GM18508 (cell line): ENCODE results near the gene GPRIN1.
A peak's percentile ranks its signal among the peaks of the same experiment; 100 is the strongest.

ENCODE experiments used
- ATAC-seq: cut with Tn5 transposase; IDR thresholded peaks from one replicate; pipeline ENCODE4 v1.9.1; 2021; ENCODE audit warnings: moderate number of reproducible peaks; ENCODE audit not compliant: insufficient read depth, unreplicated experiment

GPRIN1 gene

GRCh38 chr5:176609724-176610434, at the start of gene GPRIN1:
TSS of gene GPRIN1 (minus strand) at chr5:176610156. CDS start at chr5:176599834, 10,322 bp downstream.
- ATAC-seq = no peak

DNA sequence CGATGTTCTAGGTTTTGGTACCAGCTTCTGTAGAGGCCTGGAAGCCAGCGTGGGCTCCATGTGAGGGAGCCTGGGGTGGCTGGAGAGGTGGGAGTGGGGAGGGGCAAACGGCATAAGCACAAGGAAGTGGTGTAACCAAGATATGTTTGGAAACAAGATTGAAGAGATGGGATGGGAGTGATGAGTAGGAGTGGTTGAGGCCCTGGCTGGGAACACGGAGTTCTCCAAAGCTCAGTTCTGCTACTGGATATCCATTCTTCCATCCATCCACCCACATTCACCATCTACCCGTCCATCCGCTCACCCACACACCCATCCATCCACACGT, 49.5 kb upstream of the GPRIN1 start:
- ATAC-seq = no peak

GRCh38 chr5:176658817-176659511, 49.0 kb upstream of the GPRIN1 start:
- no peak for ATAC-seq

- no peak for ATAC-seq
Measured at GRCh38 chr5:176658007-176658599, 48.1 kb upstream of the GPRIN1 start.

DNA sequence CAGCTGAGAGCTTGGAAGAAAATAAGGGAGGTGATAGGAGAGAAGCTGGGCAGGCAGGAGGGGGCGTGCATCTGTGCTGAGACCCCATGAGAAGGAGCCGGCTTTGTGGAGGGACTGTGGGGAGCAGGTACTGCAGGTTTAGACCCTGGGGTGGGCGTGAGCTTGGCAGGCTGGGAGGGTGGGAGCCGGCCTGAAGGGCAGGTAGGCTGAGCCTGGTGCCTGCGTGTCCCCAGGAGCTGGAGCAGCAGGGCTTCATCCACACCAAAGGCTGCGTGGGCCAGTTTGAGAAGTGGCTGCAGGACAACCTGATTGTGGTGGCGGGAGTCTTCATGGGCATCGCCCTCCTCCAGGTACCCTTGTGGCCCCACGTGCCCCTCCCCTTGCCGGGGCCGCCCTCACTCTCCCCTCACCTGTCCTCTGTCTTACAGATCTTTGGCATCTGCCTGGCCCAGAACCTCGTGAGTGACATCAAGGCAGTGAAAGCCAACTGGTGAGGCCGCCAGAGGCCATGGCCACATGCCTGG, 46.6 kb upstream of the GPRIN1 start:
- no peak for ATAC-seq

GRCh38 chr5:176654856-176655255, 44.9 kb upstream of the GPRIN1 start:
- ATAC-seq = no peak

GRCh38 chr5:176653401-176654385, 43.7 kb upstream of the GPRIN1 start:
- no peak for ATAC-seq

- no peak for ATAC-seq
Measured at GRCh38 chr5:176652136-176652535, 42.2 kb upstream of the GPRIN1 start.

- no peak for ATAC-seq
Measured at GRCh38 chr5:176651472-176651980, 41.6 kb upstream of the GPRIN1 start.

DNA sequence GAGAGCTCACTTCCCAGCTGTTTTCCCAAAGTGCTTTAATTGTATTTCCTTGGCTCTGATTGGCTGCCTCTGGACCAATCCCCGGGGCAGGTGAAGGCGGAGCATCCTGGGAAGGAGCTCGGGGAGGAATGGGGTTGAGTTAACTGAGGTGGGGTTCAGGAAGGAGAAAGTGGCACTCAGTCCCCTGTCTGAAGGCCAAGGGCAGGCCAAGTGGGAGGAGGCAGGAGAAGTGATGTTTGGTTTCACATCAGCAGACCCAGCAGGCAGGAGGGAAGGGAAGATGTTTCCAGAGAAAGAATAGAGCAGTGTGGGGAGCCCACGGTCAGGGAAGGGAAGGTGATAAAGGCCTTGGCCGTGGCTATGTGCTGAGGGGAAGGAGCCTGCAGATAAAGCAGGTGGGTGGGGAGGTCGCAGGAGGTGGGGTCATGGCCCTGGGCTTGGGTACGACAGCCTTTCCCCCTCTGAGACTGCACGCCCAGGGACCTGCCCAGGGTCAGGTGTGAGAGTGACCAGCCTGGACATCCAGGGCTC, 40.5 kb upstream of the GPRIN1 start:
- no peak for ATAC-seq

DNA sequence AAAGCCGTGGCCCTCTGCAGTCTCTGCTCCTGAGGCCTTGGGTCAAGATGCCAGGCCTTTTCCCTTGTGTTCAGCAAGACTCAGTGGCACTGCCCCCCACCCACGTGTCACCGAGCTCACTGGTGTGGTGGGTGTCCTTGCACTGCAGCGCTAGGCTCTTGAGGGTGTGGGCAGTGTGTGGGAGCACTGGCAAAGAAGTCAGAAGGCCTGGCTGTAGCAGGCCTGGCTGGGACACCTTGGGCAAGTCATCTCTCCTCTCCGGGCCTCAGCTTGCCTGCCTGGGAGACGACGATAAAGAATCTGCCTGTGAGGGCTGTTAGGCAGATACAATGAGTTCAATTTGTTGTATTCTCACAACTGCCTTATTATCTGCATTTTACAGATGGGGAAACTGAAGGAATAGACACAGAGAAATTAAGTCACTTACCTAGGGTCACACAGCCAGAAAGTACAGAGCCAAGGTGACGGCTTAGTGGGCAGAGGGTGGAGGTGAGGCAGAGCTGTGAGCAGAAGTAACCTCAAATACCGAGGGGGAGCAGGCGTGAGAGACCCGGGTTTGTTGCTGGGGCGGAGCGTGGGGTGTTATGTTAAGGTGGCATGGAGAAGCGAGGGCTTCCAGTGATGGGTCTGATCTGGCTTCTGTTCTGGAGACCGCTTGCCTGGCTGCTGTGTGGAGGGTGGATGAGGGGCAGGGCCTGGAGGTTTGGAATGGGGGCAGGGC, 38.7 kb upstream of the GPRIN1 start:
- ATAC-seq = no peak

- no peak for ATAC-seq
Measured at GRCh38 chr5:176647843-176648473, 38.0 kb upstream of the GPRIN1 start.

DNA sequence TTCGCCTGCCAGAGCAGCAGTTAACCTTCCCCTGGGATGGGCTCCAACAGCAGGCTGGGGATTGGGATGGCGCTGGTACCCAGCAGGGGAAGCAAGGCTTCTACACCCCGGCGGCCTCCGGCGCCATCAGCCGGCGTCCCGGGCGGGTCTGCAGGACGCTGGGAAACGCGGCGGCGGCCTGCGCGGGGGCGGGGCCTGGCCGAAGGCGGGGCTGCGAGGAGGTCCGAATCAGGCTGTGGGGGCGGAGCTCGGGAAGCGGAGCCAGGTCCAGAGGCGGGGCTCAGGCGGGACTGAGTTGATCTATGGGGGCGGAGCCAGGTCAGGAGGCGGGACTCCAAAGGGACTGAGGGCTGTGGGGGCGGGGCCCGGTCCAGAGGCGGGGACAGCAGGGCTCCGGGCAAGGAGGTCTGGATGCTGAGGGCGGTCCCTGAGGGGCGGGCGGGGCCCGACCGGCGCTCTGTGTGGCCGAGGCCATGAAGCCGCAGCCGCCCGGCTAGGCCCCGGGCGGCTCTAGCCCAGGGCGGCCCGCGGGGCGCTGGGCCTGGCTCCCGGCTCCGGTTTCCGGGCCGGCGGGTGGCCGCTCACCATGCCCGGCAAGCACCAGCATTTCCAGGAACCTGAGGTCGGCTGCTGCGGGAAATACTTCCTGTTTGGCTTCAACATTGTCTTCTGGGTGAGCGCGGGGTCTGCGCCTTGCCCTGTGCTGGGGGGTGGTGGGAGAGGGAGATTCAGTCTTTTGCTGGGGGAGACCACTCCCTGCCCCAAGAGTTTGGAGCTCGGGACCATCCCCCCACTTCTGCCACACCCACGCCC, 37.3 kb upstream of the GPRIN1 start, which contains the start of gene TSPAN17:
TSS of gene TSPAN17 (plus strand) at position 455 of the 813 bp plus-strand sequence. CDS start at position 587, 132 bp downstream.
- peak; percentile 79 for ATAC-seq

DNA sequence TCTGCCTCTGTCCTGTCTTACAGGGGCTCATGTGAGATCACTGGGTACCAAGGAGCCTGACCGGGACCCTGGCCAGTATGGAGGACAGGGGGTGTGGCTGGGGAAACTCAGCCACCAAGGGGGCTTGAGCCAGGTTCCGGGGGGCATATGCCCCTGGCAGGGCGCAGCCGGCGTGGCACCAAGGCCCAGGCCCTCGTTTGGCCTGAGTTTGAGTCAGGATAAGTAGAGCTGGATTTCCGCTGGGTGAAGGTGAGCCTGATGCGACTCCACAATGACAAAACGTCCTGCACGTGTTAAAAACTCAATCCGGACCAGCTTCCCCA, 36.7 kb upstream of the GPRIN1 start:
- peak; percentile 20 for ATAC-seq

- no peak for ATAC-seq
Measured at GRCh38 chr5:176646049-176646706, 36.2 kb upstream of the GPRIN1 start.

DNA sequence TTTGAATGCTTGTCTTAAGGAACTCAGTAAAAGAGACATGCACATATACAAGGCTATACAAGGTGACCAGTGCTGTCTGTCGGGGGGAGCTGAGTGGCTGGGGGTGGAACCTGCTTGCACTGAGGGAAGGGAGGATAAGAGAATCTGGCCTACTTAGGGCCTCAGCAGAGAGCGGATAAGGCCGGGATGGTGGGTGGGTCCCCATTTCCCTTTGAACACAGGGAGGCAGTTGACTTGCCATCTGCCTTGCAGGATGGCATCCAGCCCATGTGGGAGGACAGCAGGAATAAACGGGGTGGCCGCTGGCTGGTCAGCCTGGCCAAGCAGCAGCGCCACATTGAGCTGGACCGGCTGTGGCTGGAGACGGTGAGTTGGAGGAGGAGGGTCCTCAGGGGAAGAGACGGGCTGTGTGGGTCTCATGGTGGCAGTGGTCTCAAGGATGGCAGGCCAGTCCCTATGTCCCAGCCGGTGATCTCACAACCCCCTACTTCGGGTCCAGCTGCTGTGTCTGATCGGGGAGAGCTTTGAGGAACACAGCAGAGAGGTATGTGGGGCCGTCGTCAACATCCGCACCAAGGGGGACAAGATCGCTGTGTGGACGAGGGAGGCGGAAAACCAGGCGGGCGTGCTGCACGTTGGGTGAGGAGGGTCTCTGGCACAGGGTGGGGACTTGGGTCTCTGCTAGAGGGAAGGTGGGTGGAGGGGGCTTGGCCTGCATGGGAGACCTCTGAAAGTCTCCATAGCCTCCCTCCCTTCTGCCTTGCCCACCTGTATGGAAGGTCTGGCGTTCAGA, 35.1 kb upstream of the GPRIN1 start:
- no peak for ATAC-seq

DNA sequence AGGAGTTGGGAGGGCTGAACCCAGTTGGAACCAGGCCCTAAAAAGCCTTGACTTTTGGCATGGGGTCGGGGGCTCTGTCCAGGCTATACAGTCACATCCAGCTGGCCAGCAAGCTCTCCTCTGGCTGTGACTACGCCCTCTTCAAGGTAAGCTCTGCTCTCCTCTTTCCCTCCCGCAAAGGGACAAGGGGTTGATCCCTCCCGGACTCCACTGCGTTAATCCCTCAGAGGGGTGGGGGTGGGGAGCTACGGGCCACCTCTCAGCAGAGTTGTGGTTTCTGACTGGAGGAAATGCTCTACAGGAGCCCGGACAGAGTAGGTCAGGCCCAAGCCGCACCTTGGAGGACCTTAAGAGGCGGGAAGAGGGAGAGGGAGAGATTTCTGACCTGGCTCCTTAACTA, 34.3 kb upstream of the GPRIN1 start:
- no peak for ATAC-seq
